GM18907 (cell line): ENCODE measurements around the gene LRRC3.
"Not testable (repeated sequence)": the region's sequence is repeated elsewhere in the genome, so short reads cannot be mapped to it uniquely, and the experiment has no call there.

Experiments used
- ATAC-seq: cut with Tn5 transposase; IDR thresholded peaks from one replicate; pipeline ENCODE4 v1.9.1; 2021; ENCODE audit warnings: mild to moderate bottlenecking, moderate library complexity; ENCODE audit not compliant: unreplicated experiment

LRRC3 gene

GRCh38 chr21:44454747-44455523, at the start of gene LRRC3:
Gene LRRC3, plus strand, starts transcription at chr21:44455510. Its CDS starts 1,135 bp downstream, at chr21:44456645.
- peak; percentile 49 for ATAC-seq

GRCh38 chr21:44405948-44406872, 49.1 kb upstream of the LRRC3 start:
- no peak for ATAC-seq

GRCh38 chr21:44406953-44407352, 48.4 kb upstream of the LRRC3 start:
- ATAC-seq, result no peak

GRCh38 chr21:44407493-44407892, 47.8 kb upstream of the LRRC3 start:
- ATAC-seq, result no peak

- ATAC-seq, result no peak
These were observed 47.1 kb upstream of the LRRC3 start for GRCh38 chr21:44408226-44408625.

GRCh38 chr21:44413566-44414290, 41.6 kb upstream of the LRRC3 start:
- ATAC-seq, result no peak

- ATAC-seq, result no peak
These were observed 40.8 kb upstream of the LRRC3 start for GRCh38 chr21:44414291-44415072.

- ATAC-seq, result no peak
These were observed 40.0 kb upstream of the LRRC3 start for GRCh38 chr21:44415073-44416025.

- ATAC-seq, result no peak
These were observed 39.1 kb upstream of the LRRC3 start for GRCh38 chr21:44416193-44416592.

- not testable (repeated sequence) for ATAC-seq
These were observed 37.6 kb upstream of the LRRC3 start for GRCh38 chr21:44417621-44418107.

- no peak for ATAC-seq
These were observed 37.0 kb upstream of the LRRC3 start for GRCh38 chr21:44418108-44418875.

- no peak for ATAC-seq
These were observed 36.5 kb upstream of the LRRC3 start for GRCh38 chr21:44418876-44419230.

GRCh38 chr21:44419679-44420078, 35.6 kb upstream of the LRRC3 start:
- no peak for ATAC-seq

- ATAC-seq, result no peak
These were observed 34.7 kb upstream of the LRRC3 start for GRCh38 chr21:44420416-44421205.

GRCh38 chr21:44421901-44422840, 33.1 kb upstream of the LRRC3 start:
- ATAC-seq, result no peak

- ATAC-seq, result no peak
These were observed 31.9 kb upstream of the LRRC3 start for GRCh38 chr21:44423312-44423821.
